SK-N-SH (cell line): ENCODE results near the gene KRTAP2-4.

Experiments
- POLR2AphosphoS5 ChIP-seq: IDR thresholded peaks from 2 replicates; pipeline ENCODE4 v1.6.1; 2012; ENCODE audit warnings: low read depth, low read length
- RFX5 ChIP-seq: IDR thresholded peaks from 2 replicates; pipeline ENCODE4 v1.6.1; 2012; ENCODE audit warnings: mild to moderate bottlenecking, improper control_type of control experiment, low read length
- TCF12 ChIP-seq: IDR thresholded peaks from 2 replicates; pipeline ENCODE4 v1.4.0; 2012

GRCh38 chr17:41063449-41063848 is 2.2 kb downstream of the KRTAP2-4 start:
- TF ChIP-seq POLR2AphosphoS5 = no peak
- TF ChIP-seq TCF12 = no peak
- TF ChIP-seq RFX5 = no peak
